Head of caudate nucleus (tissue), 42 donors: Measurements from ENCODE around the gene LHX5.

Experiments used
- DNase-seq, 42 donors: peaks; one replicate each; pipeline versions ENCODE4 v3.0.0 to v3.0.0-alpha.2; 2020 to 2021; ENCODE audit warnings: mixed read lengths in 7 of 42
- intact Hi-C: fragments of 100-400 bp; cut with DNase I; formaldehyde crosslinking; loops from one replicate; pipeline ENCODE4 v1.15.0; 2022

LHX5 gene

DNA sequence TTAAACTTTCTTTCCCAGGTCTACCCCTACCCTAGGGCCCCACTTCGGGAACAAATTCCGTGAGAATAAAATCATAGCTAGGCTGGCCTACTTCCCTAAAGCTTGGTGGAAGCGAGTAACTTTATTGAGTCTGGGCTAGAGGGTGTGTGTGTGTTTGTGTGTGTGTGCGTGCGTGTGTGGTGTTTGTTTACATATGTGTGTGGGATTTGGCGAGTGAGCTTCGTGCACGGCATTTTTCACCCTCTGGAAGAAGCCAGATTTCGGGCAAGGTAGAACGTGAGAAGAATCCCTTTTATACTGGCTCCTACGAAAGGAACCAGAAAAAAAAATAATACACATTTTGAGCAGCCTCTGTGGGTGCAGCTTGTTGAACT lies 7.5 kb upstream of the LHX5 start:
- DNase-seq: no peak
- intact Hi-C loops: no loop called here

DNA sequence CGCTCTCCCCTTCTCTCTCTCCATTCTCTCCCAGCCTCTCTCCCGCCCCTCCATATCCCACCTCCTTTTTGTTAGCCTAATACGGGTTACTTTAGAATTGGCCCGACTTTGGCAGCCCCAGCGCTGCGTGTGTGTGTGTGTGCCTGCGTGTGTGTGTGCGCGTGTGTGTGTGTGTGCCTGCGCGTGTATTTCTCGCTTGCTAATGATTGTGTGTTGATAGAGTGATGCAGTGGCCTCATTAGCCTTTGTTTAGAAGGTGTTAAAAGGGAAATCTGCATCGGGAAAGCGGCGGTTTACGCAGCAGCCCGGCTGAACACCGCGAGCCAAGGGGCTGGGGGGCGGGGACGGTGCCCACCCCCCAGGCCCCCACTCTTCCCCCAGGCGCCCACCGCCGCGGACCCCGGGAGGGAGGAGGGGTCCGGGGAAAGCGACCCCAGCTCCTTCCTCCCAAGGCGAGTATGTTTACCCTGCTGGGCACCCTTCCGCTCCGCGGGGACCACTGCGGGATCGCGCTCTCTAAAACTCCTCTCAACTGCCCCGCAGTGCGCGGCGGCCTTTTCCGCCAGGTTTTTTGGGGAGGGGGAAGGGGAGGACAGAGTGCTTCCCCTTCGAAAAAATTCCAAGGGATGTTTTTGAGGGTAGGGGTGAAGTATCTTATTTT lies 6.8 kb upstream of the LHX5 start:
- no peak for DNase-seq
- intact Hi-C loops: no loop called here

DNA sequence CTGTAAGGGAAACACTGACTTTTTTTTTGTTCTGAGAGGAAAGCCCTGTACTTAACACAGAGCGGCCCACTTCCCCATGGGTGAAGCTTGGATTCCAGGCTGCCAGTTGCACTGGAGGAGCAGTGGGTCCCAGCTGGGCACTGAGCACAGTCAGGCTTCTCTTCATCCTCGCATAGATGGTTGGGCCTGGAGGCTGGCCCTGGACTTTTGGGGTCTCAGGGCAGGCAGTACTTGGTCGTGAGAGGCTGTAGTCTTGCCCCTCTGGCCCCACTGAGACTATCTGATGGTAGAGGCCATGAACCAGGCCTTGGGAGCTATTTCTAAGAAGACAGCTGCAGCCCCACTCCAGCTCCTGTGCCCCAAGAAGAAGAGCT lies 6.2 kb upstream of the LHX5 start:
- no peak for DNase-seq
- intact Hi-C loops: no loop called here

DNA sequence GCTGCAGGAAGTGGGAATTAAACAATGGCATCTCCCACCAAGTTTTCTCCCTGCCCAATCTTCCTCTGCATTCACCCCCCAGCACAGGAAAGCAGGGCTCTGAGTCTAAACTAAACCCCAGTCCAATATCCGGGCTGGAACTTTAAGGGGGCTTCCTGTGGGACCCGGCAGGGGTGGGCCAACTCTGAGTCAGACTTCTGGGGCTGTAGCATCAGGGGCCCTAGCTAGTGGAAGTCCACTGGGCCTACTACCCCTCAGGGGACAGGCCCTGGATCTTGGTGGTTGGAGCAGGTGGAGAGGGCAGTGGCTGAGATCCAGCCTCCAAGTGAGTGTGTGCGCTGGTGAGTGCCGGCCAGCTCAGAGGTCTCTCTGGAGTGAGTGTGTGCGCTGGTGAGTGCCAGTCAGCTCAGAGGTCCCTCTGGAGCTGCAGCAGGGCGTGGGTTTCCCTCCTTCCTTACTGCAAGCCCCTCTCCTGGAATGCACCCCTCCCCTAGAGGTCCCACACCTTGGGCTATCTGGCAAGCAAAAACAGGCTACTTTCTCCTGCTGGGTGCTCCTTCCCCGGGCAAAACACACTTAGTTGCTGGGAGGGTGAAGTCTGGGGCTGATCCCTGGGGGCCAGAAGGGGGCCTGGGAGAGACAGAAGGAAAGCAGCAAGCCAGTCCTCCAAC lies 5.6 kb upstream of the LHX5 start:
- intact Hi-C loops: no loop called here

DNA sequence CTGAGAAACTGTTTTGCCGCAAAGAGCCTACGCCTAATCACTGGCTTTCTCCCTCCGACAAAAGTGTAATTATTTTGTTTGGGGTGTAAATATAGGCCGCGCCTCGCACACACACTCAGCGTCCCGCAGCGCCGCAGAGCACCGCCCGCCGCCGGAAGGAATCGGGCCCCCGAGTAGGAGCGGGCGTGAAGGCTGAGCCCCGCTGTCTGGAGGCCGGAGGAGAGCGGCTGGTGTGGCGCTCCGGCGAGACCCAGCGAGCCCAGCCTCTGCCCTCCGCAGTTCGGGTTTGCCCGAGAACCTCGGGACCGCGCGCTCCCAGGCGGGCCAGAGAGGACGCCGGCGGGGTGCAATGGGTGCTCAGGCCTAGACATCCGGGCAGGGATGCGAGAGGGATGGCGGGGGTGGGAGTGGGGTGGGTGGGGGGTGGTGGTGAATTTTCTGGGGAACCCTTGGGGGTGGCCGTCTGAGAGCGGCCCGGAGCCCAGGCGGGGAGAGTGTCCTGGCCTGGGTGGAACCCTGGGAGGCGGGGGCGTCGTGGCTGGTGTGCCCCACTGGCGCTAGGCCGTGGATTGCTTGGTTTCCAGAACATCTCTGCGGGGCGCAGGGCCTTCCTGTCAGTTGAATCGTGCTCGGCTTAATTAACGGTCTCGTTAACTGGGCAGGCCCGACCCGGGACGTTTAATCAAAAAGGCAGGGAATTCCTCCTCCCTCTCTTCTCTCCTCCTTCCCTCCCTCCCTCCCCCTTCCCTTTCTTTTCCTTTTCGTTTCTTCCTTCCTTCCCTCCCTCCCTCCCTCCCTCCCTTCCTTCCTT lies 4.7 kb upstream of the LHX5 start:
- DNase-seq: no peak
- intact Hi-C loops: no loop called here

More for the DNA sequence above, 5.6 kb upstream of the LHX5 start:
- DNase-seq: no peak

DNA sequence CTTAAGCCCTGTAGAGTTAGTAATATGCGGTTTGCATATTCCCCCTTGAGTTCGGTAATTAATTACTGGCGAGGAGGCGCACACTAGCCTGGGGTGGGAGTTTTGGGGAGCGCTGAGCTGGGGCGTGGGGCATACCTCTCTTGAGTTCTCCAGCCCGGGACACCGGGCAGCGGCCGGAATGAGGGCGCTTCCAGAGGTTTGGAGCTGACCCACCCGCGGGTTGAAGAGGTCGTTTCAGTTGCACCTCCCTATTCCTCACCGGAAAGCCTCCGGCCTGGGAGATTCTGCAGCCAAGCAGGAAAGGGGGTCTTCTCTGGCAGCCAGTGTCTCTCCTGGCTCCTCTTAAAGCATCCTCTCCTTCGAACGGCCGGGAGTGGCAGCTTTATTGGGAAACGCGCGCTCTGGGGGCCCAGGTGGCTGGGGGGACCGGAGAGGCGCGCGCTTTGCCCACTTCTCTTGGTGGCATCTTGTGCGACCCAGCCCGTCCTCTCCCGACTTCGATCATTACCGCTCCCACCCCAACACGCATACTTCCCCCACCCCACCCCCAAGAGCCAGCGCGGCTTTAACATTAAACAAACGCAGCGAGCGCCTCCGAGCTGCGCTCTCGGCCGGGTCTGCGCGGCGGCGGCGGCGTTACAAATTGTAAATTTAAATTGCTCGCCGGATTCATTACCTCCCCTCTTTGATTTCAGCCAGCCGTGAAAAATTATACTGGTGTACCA lies 3.9 kb upstream of the LHX5 start:
- intact Hi-C loops: no loop called here
- DNase-seq: no peak

DNA sequence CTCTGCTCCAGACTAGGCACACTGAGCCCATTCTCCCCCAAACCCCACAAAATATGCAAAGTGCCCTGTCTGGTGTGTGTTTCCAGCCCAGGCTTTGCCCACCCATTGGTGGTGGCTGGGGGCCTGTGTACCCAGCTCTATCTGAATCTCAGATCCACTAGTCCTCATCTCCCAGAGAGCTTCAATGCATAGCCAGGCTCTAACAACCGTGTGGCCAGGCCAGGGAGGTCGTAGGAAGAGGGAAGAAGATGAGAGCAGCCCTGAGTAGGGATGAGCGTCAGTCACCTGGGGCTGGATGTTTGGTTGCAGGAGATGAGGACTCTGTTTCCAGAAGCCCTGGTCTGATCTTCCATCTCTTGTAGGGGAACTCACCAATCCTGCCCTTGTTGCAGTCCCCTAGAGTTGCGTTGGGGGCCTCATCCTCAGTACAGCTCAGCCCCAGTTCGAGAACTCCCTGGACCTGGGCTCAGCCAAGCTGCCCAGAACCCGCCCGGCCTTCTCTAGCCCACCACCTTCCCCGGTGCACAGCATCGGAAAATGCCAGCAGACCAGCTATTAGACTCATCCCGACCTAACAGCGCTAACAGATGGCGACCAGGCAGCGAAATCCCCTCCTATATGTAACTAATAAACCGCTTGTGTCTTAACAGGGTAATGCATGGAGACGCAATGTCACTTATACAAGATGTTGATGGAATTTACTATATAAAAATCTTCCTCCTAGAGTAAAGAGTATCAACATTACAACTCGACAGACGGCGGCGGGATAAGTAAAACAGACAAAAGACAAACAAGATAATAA lies 3.2 kb upstream of the LHX5 start:
- no peak for DNase-seq
- intact Hi-C loops: no loop called here

DNA sequence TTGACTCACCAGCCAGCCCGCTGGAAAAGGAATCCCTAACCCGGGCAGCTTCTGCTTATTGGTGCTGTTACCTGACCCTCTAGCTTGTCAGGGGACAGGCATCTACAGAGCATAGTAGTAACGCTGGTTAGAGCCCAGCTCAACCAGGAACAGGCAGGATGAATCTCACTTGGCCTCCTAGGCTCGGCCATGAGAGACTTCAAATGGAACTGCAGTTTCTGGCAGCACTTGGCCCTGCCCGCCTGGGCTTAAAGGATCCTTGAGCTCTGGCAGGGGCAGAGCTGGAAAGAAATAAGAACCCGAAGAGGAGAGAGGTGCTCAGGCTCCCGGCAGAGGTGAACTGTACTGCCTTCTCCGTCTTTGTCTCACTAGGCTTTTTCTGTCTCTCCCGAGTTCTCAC lies 2.3 kb upstream of the LHX5 start:
- no peak for DNase-seq
- intact Hi-C loops: no loop called here

DNA sequence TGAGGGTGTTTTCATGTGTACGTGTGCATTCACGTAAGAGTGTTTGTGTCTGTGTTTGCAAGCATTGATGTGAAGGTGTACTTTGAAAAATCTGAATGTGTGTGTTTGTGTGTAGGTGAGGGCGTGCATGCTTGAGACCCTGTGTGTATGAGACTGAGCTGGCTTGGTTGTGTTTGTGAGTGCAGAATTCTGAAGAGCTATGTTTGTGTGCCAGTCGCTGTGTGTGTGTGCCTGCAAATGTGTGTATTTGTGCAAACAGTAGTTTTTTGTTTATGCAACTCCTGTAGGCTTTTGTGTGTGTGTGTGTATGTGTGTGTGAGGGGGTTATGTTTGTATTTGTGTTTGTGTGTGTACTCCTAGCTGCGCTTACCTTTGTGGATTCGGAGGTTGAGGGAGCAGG lies 1.7 kb upstream of the LHX5 start:
- no peak for DNase-seq
- intact Hi-C loops: no loop called here

DNA sequence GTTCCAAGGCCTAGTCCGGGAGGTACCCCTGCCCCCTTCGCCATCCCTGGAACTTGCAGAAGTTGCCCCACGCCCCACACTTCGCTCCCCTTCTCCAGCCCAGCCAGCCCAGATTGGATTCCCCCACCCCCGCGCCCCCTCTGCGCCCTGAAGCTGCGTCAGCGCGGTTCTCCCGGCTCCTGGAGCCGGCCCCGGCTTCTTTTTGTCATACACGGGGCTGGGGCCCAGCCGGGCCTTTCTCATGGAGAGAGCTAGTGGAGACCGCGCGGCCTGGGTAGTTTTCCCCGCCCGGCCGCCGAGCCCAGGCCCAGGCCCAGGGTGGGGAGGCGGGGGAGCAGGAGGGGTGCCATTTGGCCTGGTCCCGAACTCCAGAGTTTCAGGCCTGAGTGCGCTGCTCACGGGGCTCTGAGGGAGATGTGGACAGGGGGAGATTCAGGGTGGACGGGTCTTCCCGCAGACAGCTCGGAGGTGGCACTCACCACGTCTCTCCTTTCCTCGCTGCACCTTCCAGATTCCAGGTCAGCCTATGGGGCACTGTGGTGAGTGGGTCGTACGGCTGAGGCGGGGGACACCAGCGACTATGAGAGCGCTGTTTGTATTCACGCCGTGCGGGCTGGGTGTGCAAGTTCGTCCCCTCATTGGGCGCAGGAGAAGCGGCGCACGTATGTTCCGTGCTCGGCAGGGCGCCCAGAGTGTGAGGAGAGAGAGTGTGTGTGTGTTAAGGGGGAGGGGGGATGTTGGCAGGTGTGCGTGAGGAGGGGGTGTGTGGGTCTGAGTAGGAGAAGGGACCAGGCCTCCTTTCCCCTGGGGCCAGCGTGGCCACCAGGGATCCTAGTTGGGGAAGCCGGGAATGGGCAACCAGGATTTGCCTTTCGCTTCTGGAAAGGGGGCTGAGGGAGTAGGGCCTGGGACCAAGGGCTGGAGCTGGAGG lies 785 bp upstream of the LHX5 start:
- intact Hi-C loops: no loop called here
- DNase-seq: no peak

DNA sequence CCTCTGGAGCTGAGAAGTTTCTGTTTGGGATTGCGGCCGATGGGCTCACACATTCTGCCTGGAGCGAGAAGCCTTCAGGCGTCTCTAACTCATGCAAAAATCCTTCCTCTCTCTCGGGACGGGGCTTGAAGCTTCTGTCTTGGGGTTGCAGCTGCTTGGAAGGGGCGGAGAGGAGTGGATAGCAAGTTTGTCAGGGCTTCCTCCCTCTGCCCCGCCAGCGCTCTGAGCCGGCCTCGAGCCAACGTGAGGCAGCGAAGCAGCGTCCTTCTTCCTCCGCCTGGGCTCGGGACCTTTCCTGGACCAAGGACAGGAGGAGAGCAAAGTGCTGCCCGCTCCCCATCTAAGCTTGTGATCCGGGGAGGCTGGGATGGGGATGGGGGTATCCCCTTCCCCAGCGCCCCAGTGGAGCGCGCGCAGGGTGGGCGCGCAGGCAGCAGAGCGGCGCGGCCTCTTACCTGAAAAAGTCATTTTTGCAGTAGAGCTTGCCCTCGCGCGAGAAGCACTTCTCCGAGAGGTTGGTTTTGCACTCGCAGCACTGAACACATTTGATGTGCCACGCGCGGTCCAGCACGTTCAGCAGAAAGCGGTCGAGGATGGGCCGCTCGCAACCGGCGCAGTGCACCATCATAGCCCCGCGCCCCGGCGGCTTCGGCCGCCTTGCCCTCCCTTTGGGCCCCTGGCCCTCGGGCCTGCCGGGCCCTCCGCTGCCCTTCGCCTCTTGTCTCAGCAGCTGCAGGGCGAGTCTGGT lies 626 bp downstream of the LHX5 start:
- intact Hi-C loops: no loop called here
- no peak for DNase-seq

DNA sequence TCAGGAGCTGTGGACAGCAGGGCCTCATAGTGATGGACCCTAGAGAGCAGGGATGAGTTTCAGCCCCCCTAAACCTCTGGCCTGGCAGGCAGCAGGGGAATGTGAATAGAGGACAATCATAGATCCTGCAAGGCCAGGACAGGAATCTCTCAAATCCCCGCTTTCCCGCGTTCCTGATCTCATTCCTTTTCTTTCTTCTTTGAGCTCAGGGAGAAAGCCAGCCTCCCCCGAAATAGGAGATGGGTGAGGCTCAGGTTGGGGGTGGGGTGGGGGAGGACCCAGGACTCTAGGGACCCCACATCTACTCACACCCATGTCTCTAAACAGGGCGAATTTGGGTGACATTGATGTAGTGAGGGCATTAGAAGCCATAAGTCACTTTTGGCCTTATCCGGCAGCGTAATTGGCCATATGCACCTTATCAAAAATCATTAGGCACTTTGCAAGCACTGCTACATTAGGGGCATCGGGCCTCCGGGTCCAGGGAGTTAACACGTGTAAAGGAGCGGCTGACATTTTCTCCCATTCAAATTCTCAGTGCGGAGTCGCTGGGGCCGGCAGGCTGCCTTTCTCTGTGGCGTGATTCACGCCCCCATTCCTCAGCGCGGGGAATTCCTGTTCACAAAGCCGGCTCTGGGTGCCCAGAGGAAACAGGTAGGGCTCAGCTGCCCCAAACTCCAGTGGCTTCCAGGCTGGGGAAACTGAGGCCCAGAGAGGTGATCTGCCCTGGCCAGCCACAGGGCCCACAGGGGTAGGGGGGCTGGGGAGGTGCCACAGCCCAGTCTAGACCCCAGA lies 1.5 kb downstream of the LHX5 start:
- DNase-seq: no peak
- intact Hi-C loops: no loop called here

DNA sequence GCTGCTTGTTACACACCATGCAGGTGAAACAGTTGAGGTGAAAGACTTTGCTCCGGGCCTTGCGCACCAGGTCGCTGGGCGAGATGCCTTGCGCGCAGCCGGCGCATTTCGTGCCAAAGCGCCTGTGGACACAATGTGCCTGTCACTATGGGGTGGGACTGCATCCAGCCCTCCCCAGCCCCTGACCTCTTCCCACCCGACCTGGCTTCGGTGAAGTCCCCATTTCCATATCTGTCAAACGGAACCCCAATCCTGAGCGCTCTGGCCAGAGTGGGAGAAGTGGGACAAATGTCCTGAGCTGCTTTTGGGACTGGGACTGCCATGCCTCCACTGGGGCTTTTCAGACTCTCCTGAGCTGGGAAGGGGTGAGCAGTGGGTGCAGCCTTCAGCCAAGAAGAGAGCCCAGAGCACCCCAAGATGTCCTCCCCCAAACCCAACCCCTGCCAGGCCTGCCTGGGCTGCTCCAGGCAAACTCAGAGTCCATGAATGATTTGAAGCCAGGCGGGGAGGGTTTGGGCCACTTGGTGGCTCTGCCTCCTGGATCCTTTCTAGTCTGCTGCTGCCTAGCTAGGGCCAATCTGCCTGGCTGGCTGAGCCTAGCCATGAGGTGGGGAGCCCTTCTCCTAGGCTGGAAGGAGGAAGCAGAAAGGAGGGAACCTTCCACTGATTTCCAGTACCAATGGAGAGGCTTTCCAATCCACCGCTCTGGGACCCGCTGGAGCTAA lies 2.3 kb downstream of the LHX5 start:
- DNase-seq: no peak
- intact Hi-C loops: no loop called here

DNA sequence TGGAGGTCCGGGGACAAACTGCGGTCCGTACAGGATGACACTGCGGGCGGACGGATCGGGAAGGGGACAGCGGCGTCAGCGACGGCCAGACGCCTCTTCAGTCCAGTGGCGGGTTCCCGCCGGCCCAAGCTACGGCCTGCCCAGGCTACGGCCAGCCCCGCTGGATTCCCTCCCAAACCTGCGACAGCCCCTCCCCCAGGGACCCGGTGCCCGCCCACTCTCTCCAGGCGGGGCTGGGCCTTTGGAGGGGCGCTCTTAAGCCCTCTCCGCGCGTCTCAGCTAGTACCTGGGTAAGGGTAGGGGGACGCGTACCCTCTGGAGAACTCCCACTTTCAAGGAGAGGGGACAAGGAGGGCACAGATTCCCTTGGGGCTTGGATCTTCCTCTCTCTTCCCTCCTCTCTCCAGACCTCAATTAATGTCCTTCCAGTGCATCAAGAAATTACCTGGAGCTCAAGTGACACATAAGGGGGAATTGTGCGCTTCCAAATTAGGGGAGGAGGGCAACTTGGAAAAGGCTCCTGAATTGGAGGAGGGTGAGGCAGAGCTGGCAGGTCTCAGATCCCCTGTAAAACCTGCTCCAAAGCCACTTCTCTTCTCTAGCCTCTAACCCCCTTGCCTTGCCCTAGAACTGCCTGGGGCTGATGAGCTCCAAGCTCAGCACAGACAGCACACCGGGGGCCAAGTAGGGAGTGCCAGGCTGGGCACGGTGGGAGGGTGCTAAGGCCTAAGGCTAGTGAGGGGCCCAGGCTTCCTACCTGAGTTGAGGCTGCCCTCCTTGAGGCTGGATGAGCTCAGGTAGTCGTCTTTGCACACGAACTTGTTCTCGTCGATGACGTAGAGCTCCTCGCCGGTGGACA lies 3.1 kb downstream of the LHX5 start:
- intact Hi-C loops: no loop called here
- DNase-seq: no peak
